A673 (cell line): ENCODE data around the gene DENND5A. TPM values are rescaled to one million over a fixed set of nuclear protein-coding genes. Genes with fewer than 3 reads are reported as not detected.

ENCODE experiments used
- BruUV-seq: library from RNA; stranded (reverse); fragments of 400-500 nt; replicated peaks from 2 replicates; lab custom pipeline; 2021; lab: Mats Ljungman, UMichigan
- CTCF ChIA-PET: fragments of 300-600 bp; sonication (Branson Sonifier 250); formaldehyde crosslinking; loops from one replicate; lab custom pipeline; 2022; ENCODE audit warnings: antibody characterized with exemption; lab: Charles Lee
- POLR2A ChIA-PET: fragments of 300-600 bp; sonication (Branson Sonifier 250); formaldehyde crosslinking; loops from one replicate; lab custom pipeline; 2022; ENCODE audit warnings: antibody characterized with exemption; ENCODE audit not compliant: low non-redundant PET; lab: Charles Lee
- DNase-seq: peaks from one replicate; pipeline ENCODE4 v3.0.0-alpha.2; 2015; ENCODE audit warnings: low spot score
- H3K27ac ChIP-seq: fragments of 200-600 bp; sonication (generic); 2 replicates; pipeline ENCODE4 v1.5.1; 2016; ENCODE audit warnings: mixed run types, low read depth, mild to moderate bottlenecking, mixed read lengths, antibody characterized with exemption, low read length; ENCODE audit not compliant: poor library complexity, severe bottlenecking
- H3K27me3 ChIP-seq: fragments of 200-600 bp; sonication (generic); replicated peaks from 2 replicates; pipeline ENCODE4 v1.6.1; 2017; ENCODE audit warnings: mixed run types, low read depth, mild to moderate bottlenecking, mixed read lengths, antibody characterized with exemption, low read length; ENCODE audit not compliant: insufficient read depth, poor library complexity
- H3K36me3 ChIP-seq: fragments of 200-600 bp; sonication (generic); 2 replicates; pipeline ENCODE4 v1.6.1; 2016; ENCODE audit warnings: mixed run types, mild to moderate bottlenecking, mixed read lengths, antibody characterized with exemption, low read length; ENCODE audit not compliant: insufficient read depth, poor library complexity, severe bottlenecking
- H3K4me1 ChIP-seq: fragments of 200-600 bp; sonication (generic); 2 replicates; pipeline ENCODE4 v1.6.1; 2017; ENCODE audit warnings: mixed run types, mild to moderate bottlenecking, mixed read lengths, antibody characterized with exemption, low read length; ENCODE audit not compliant: insufficient read depth, poor library complexity, severe bottlenecking
- H3K4me3 ChIP-seq: fragments of 200-600 bp; sonication (generic); 2 replicates; pipeline ENCODE4 v1.5.1; 2016; ENCODE audit warnings: low read depth, mixed run types, mild to moderate bottlenecking, mixed read lengths, low read length; ENCODE audit not compliant: poor library complexity, severe bottlenecking
- H3K9me3 ChIP-seq: fragments of 200-600 bp; sonication (generic); 2 replicates; pipeline ENCODE4 v1.6.1; 2016; ENCODE audit warnings: mixed run types, low read depth, mild to moderate bottlenecking, mixed read lengths, antibody characterized with exemption, low read length; ENCODE audit not compliant: poor library complexity, severe bottlenecking
- EZH2 ChIP-seq: fragments of 200-600 bp; sonication (generic); IDR thresholded peaks from 2 replicates; pipeline ENCODE4 v1.6.1; 2017; ENCODE audit warnings: borderline replicate concordance, low read depth, mild to moderate bottlenecking, mixed read lengths, antibody characterized with exemption, low read length; ENCODE audit not compliant: poor library complexity, severe bottlenecking
- intact Hi-C: fragments of 100-400 bp; cut with micrococcal nuclease; formaldehyde crosslinking; loops from one replicate; pipeline ENCODE4 v1.10.0; 2022; ENCODE audit not compliant: unreplicated experiment
- total RNA-seq: library from RNA; stranded (reverse); gene quantifications from 2 replicates; pipeline ENCODE4 v1.2.3, GENCODE V29; 2021
- TF ChIP-seq, protein P1 (sequence below): fragments of 300-800, 200-600 bp; sonication (generic); conservative IDR thresholded peaks from 2 replicates; pipeline ENCODE4 v1.5.1; 2017; ENCODE audit warnings: low read depth, mild to moderate bottlenecking, antibody characterized with exemption, low read length, moderate library complexity, mixed read lengths

Gene DENND5A
- total RNA-seq, 1 experiment from 2014 or later, result 65.4 TPM

DNA sequence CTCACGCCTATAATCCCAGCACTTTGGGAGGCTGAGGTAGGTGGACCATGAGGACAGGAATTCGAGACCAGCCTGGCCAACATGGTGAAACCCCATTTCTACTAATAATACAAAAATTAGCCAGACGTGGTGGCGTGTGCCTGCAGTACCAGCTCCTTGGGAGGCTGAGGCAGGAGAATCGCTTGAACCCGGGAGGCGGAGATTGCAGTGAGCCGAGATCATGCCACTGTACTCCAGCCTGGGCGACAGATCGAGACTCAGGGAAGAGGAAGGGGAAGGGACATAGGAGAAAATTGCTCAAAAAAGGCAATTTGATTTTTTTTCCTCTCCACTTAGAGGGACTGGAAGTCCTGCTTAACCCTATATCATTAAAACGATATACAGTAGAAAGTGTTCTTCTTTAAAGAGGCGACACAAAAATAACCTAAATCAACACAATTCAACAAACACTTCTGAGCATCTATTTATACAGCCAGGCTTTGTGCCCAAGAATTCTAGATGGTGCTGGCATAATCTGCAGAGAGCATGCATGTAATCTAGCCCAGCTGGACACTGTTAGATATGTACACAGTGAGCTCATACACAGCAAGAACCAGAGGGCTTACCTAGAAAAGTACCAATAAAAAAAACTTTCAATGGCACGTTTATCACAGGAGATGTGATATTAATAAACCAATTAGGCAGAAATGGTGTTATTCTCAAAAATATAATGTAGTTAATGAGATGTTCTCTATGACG, 20.9 kb upstream of the DENND5A start:
- H3K4me3 ChIP-seq, result no peak overlapping the region
- intact Hi-C loops, result no loop called here
- no peaks in the 10 kb centered on the region for H3K9me3 ChIP-seq
- BruUV-seq, result no TSS peak
- no peak overlapping the region for H3K27ac ChIP-seq
- POLR2A ChIA-PET, result no interaction called here
- no peaks in the 10 kb centered on the region for H3K4me1 ChIP-seq
- TF ChIP-seq EZH2, result no peak
- TF ChIP-seq, protein P1, sequence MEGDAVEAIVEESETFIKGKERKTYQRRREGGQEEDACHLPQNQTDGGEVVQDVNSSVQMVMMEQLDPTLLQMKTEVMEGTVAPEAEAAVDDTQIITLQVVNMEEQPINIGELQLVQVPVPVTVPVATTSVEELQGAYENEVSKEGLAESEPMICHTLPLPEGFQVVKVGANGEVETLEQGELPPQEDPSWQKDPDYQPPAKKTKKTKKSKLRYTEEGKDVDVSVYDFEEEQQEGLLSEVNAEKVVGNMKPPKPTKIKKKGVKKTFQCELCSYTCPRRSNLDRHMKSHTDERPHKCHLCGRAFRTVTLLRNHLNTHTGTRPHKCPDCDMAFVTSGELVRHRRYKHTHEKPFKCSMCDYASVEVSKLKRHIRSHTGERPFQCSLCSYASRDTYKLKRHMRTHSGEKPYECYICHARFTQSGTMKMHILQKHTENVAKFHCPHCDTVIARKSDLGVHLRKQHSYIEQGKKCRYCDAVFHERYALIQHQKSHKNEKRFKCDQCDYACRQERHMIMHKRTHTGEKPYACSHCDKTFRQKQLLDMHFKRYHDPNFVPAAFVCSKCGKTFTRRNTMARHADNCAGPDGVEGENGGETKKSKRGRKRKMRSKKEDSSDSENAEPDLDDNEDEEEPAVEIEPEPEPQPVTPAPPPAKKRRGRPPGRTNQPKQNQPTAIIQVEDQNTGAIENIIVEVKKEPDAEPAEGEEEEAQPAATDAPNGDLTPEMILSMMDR, result no peak
- no peak for DNase-seq
- H3K36me3 ChIP-seq, result peaks cover 9% of the 10 kb centered on the region
- H3K27me3 ChIP-seq, result no peaks in the 10 kb centered on the region
- CTCF ChIA-PET, result no interaction called here

DNA sequence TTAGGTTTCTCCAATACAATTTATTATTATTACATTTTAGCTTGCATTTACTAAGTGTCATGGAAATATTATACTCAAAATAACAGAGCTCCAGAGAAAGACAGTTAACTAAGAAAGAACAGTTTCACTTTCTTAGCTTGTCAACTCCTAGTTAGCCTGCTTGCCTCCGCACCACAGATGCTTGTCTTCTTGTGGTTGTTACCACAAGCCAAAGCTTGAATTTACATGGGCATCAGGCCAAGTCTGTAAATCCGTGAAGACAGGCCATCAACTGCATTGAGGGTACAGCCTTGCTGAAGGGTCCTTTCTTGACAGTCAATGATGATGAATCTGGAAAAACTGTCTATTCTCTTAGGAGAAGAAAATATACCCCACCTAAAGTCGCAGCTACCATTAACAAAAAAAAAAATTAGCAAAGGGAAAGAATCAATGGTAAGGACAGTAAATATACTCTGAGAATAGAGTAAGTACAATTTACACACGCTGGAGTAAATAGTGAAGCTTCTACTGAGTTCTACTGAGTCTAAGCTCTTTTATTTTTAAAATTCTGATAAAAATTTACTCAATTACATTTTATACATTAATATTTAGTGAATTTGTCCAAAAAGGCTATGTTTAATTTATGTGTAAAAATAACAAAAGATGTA, 15.6 kb upstream of the DENND5A start:
- no TSS peak for BruUV-seq

DNA sequence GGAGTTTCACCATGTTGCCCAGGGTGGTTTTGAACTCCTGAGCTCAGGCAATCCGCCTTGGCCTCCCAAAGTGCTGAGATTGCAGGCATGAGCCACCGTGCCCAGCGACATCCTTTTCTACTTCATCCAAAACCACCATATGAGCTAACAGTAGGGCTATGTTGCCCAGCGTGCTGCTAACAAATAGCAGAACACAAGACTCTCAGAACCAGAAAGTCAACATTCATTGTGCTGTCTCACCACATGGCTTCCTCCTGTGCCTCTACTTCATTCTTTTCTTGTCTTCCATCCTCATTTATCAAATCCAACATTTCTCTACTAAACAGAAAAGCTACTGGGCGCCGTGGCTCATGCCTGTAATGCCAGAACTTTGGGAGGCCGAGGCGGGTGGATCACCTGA, 12.0 kb upstream of the DENND5A start:
- intact Hi-C loops, result no loop called here

More for the DNA sequence above, 15.6 kb upstream of the DENND5A start:
- no peaks in the 10 kb centered on the region for H3K27me3 ChIP-seq
- no peak overlapping the region for H3K4me3 ChIP-seq
- POLR2A ChIA-PET, result no interaction called here
- CTCF ChIA-PET, result no interaction called here
- no peak overlapping the region for H3K27ac ChIP-seq
- no peaks in the 10 kb centered on the region for H3K9me3 ChIP-seq
- intact Hi-C loops, result no loop called here
- peak; percentile 42 for DNase-seq
- H3K36me3 ChIP-seq, result peaks cover 6% of the 10 kb centered on the region
- TF ChIP-seq EZH2, result no peak
- TF ChIP-seq, protein P1, result no peak
- H3K4me1 ChIP-seq, result no peaks in the 10 kb centered on the region

More for the DNA sequence above, 12.0 kb upstream of the DENND5A start:
- no peak for DNase-seq
- Histone ChIP-seq H3K27ac (no peak overlapping the region), H3K36me3 (peaks cover 6% of the 10 kb centered on the region), H3K9me3 (no peaks in the 10 kb centered on the region), H3K4me3 (no peak overlapping the region), H3K27me3 (no peaks in the 10 kb centered on the region), H3K4me1 (peaks cover 2% of the 10 kb centered on the region)
- CTCF ChIA-PET, result no interaction called here
- BruUV-seq, result no TSS peak
- TF ChIP-seq, protein P1, result no peak
- TF ChIP-seq EZH2, result no peak
- POLR2A ChIA-PET, result no interaction called here
